SJSA1 (cell line): ENCODE data around the gene KCNC4. TPM values are rescaled to one million over a fixed set of nuclear protein-coding genes. Genes with fewer than 3 reads are reported as not detected.

Source experiments
- DNase-seq, 2 experiments: peaks; one replicate each; pipeline ENCODE4 v3.0.0-alpha.2; 2015 to 2020; ENCODE audit warnings: low spot score in 2 of 2, low read depth in 1 of 2
- H3K27ac ChIP-seq: fragments of 250-450 bp; sonication (Bioruptor Pico); 2 replicates; pipeline ENCODE4 v1.5.1; 2020; ENCODE audit warnings: mild to moderate bottlenecking, moderate library complexity
- H3K27me3 ChIP-seq: fragments of 250-450 bp; sonication (Bioruptor Pico); replicated peaks from 2 replicates; pipeline ENCODE4 v1.5.1; 2020; ENCODE audit warnings: mild to moderate bottlenecking, moderate library complexity
- H3K36me3 ChIP-seq: fragments of 250-450 bp; sonication (Bioruptor Pico); 2 replicates; pipeline ENCODE4 v1.5.1; 2020; ENCODE audit warnings: mild to moderate bottlenecking
- H3K4me1 ChIP-seq: fragments of 250-450 bp; sonication (Bioruptor Pico); replicated peaks from 2 replicates; pipeline ENCODE4 v1.6.1; 2021; ENCODE audit warnings: mild to moderate bottlenecking
- H3K4me3 ChIP-seq: fragments of 250-450 bp; sonication (Bioruptor Pico); 2 replicates; pipeline ENCODE4 v1.5.1; 2020; ENCODE audit warnings: mild to moderate bottlenecking
- H3K9me3 ChIP-seq: fragments of 250-450 bp; sonication (Bioruptor Pico); replicated peaks from 2 replicates; pipeline ENCODE4 v1.5.1; 2020; ENCODE audit warnings: mild to moderate bottlenecking
- total RNA-seq: library from RNA; depleted of rRNA; stranded (reverse); fragments of >200 nt; shearing (Covaris generic); gene quantifications from 2 replicates; pipeline ENCODE4 v1.2.3, GENCODE V29; 2014

KCNC4 gene
- total RNA-seq, 1 experiment from 2014 or later = 0.26 TPM

- Histone ChIP-seq H3K36me3 (no peaks in the 10 kb centered on the region), H3K27me3 (no peaks in the 10 kb centered on the region), H3K27ac (no peak overlapping the region), H3K4me3 (no peak overlapping the region), H3K4me1 (no peaks in the 10 kb centered on the region), H3K9me3 (no peaks in the 10 kb centered on the region)
- no peak for DNase-seq
Measured at GRCh38 chr1:110176299-110176956, 33.7 kb upstream of the KCNC4 start.

- Histone ChIP-seq H3K9me3 (no peaks in the 10 kb centered on the region), H3K27me3 (0 out of 2 replicates have a peak, but pooled peaks cover 4% of the 10 kb centered on the region), H3K4me1 (no peaks in the 10 kb centered on the region), H3K27ac (no peak overlapping the region), H3K4me3 (no peak overlapping the region), H3K36me3 (no peaks in the 10 kb centered on the region)
- DNase-seq = no peak
Measured at GRCh38 chr1:110177775-110178174, 32.3 kb upstream of the KCNC4 start.

GRCh38 chr1:110183642-110184167 lies 26.4 kb upstream of the KCNC4 start:
- Histone ChIP-seq H3K4me1 (no peaks in the 10 kb centered on the region), H3K9me3 (no peaks in the 10 kb centered on the region), H3K36me3 (no peaks in the 10 kb centered on the region), H3K27me3 (0 out of 2 replicates have a peak, but pooled peaks cover 4% of the 10 kb centered on the region), H3K27ac (no peak overlapping the region), H3K4me3 (no peak overlapping the region)
- no peak for DNase-seq

- no peak for DNase-seq
- no peaks in the 10 kb centered on the region for H3K36me3 ChIP-seq
- no peak overlapping the region for H3K4me3 ChIP-seq
- no peaks in the 10 kb centered on the region for H3K9me3 ChIP-seq
- 0 out of 2 replicates have a peak, but pooled peaks cover 4% of the 10 kb centered on the region for H3K27me3 ChIP-seq
- no peak overlapping the region for H3K27ac ChIP-seq
- H3K4me1 ChIP-seq = no peaks in the 10 kb centered on the region
Measured at GRCh38 chr1:110184446-110184845, 25.7 kb upstream of the KCNC4 start.

- Histone ChIP-seq H3K27me3 (0 out of 2 replicates have a peak, but pooled peaks cover 4% of the 10 kb centered on the region), H3K27ac (no peak overlapping the region), H3K9me3 (no peaks in the 10 kb centered on the region), H3K4me1 (no peaks in the 10 kb centered on the region), H3K4me3 (no peak overlapping the region), H3K36me3 (no peaks in the 10 kb centered on the region)
- DNase-seq = no peak
Measured at GRCh38 chr1:110185181-110185580, 24.9 kb upstream of the KCNC4 start.

- no peak overlapping the region for H3K4me3 ChIP-seq
- H3K36me3 ChIP-seq = no peaks in the 10 kb centered on the region
- H3K27ac ChIP-seq = no peak overlapping the region
- DNase-seq = no peak
- 0 out of 2 replicates have a peak, but pooled peaks cover 4% of the 10 kb centered on the region for H3K27me3 ChIP-seq
- no peaks in the 10 kb centered on the region for H3K4me1 ChIP-seq
- H3K9me3 ChIP-seq = no peaks in the 10 kb centered on the region
Measured at GRCh38 chr1:110186558-110186957, 23.6 kb upstream of the KCNC4 start.

GRCh38 chr1:110187139-110187890 lies 22.8 kb upstream of the KCNC4 start:
- Histone ChIP-seq H3K9me3 (no peaks in the 10 kb centered on the region), H3K4me3 (no peak overlapping the region), H3K36me3 (no peaks in the 10 kb centered on the region), H3K4me1 (no peaks in the 10 kb centered on the region), H3K27ac (no peak overlapping the region), H3K27me3 (no peaks in the 10 kb centered on the region)
- no peak for DNase-seq

GRCh38 chr1:110188035-110188618 lies 22.0 kb upstream of the KCNC4 start:
- Histone ChIP-seq H3K27ac (no peak overlapping the region), H3K36me3 (no peaks in the 10 kb centered on the region), H3K27me3 (no peaks in the 10 kb centered on the region), H3K4me3 (no peak overlapping the region), H3K9me3 (no peaks in the 10 kb centered on the region), H3K4me1 (no peaks in the 10 kb centered on the region)
- no peak for DNase-seq

- no peaks in the 10 kb centered on the region for H3K4me1 ChIP-seq
- H3K27ac ChIP-seq = no peak overlapping the region
- no peak overlapping the region for H3K4me3 ChIP-seq
- no peaks in the 10 kb centered on the region for H3K27me3 ChIP-seq
- no peak for DNase-seq
- H3K36me3 ChIP-seq = no peaks in the 10 kb centered on the region
- no peaks in the 10 kb centered on the region for H3K9me3 ChIP-seq
Measured at GRCh38 chr1:110189181-110189580, 20.9 kb upstream of the KCNC4 start.

- Histone ChIP-seq H3K9me3 (no peaks in the 10 kb centered on the region), H3K27ac (no peak overlapping the region), H3K4me1 (no peaks in the 10 kb centered on the region), H3K4me3 (no peak overlapping the region), H3K27me3 (no peaks in the 10 kb centered on the region), H3K36me3 (no peaks in the 10 kb centered on the region)
- no peak for DNase-seq
Measured at GRCh38 chr1:110190282-110190929, 19.7 kb upstream of the KCNC4 start.

- H3K9me3 ChIP-seq = no peaks in the 10 kb centered on the region
- no peak overlapping the region for H3K27ac ChIP-seq
- no peaks in the 10 kb centered on the region for H3K36me3 ChIP-seq
- H3K4me3 ChIP-seq = no peak overlapping the region
- no peaks in the 10 kb centered on the region for H3K4me1 ChIP-seq
- DNase-seq = no peak
- H3K27me3 ChIP-seq = no peaks in the 10 kb centered on the region
Measured at GRCh38 chr1:110192541-110192940, 17.6 kb upstream of the KCNC4 start.

- Histone ChIP-seq H3K27ac (no peak overlapping the region), H3K27me3 (no peaks in the 10 kb centered on the region), H3K36me3 (no peaks in the 10 kb centered on the region), H3K4me1 (no peaks in the 10 kb centered on the region), H3K4me3 (no peak overlapping the region), H3K9me3 (no peaks in the 10 kb centered on the region)
- no peak for DNase-seq
Measured at GRCh38 chr1:110195196-110195595, 14.9 kb upstream of the KCNC4 start.

GRCh38 chr1:110196917-110197765 lies 13.0 kb upstream of the KCNC4 start:
- Histone ChIP-seq H3K27ac (no peak overlapping the region), H3K27me3 (no peaks in the 10 kb centered on the region), H3K4me3 (no peak overlapping the region), H3K36me3 (no peaks in the 10 kb centered on the region), H3K4me1 (no peaks in the 10 kb centered on the region), H3K9me3 (no peaks in the 10 kb centered on the region)
- DNase-seq = peak in 1 of 2 experiments; percentile 41
